Measurements from ENCODE around the gene SLC12A7.
"Not testable (repeated sequence)": the region's sequence is repeated elsewhere in the genome, so short reads cannot be mapped to it uniquely, and the experiment has no call there.

The SLC12A7 gene

DNA sequence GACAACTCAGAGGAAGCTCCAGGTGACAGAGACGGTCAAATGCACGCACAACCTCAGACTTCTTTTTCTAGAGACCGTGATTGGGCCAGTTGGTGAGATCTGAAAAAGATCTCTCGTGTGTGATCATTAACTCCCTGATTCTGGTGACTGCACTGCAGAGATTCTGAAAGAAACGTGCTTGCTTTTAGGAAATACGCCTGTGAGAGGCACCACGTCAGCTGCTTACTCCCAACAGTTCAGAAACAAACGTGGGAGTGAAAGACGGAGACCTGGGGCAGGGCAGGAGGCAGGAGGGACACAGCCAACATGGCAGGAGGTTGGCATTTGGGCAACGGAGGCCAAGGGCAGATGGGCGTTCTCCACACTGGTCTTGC, 15.9 kb downstream of the SLC12A7 start:
- no peak for DNase-seq (ENCODE audit: low read depth in 2 of 2)

DNA sequence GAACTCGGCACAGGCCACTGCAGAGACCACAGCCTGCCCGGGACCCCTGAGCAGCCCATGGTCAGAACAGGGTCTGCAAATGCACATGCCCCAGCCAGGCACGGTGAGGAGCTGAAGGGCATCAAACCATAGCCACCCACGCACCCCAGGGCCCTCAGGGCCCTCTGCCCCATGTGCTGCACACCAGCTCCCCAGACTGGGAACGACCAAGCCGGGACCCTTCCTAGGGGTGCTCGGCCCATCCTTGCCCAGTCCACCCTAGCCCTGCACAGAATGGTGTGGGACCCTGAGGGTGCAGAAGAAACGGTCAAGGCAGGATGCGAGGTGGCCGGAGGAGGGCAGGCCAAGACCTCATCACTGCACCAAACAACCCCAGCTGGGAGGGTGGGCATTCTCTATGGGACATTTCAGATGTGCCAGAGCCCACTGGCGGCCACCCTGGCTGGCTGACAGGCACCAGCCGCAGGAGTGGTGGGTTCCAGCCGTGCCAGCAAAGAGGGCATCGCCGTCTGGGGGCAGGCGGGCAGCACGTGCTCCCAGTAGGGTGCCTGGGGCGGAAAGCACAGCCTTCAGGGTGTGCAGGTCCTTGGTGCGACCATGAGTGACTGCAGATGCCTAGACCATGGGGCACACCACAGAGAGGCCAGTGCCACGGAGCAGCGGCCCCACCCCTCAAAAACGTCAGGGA, 16.4 kb downstream of the SLC12A7 start:
- no peak for DNase-seq (ENCODE audit: low read depth in 2 of 2)

DNA sequence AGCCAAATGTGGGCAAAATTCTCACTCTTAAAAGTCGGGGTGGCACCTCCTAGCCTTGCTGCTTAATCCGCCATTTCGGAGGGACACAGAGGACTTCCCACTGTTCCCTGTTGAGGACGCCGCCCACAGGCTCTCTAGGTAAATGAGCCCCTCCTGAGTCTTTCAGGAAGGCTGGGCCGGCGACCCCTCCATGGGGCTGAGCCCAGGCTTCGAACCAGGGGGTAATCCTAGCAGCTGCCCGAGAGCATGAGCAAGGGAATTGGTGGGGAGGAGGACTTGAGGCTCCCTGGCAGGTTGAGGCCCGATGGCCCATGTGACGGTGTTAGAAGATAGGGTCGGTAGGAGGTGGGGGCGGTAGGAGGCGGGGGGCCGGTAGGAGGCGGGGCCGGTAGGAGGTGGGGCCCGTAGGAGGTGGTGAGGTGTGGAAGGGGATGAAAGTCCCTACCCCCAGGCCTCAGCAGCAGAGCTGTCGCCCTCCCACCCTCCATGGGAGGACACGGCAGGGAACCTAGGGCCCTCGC, 17.1 kb downstream of the SLC12A7 start:
- no peak for DNase-seq (ENCODE audit: low read depth in 2 of 2)

DNA sequence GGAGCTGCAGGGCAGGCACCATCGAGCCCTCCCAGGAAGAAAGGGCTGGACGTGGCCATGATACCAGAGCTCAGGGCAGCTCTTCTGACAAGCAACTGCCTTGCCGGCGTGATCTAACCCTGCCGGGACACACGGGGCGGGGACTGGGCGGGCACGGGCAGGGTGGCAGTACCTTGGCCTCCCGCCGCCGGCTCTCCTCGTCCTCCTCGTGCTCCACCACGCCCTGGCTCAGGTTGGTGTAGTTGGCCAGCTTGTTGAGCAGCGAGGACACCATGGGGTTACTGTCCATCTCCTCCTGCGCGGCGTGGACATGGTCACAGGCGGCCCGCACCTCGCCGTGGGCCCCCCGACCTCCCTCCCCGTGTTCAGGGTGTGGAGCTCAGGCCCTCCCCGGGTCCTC, 18.5 kb downstream of the SLC12A7 start:
- no peak for DNase-seq (ENCODE audit: low read depth in 2 of 2)

DNA sequence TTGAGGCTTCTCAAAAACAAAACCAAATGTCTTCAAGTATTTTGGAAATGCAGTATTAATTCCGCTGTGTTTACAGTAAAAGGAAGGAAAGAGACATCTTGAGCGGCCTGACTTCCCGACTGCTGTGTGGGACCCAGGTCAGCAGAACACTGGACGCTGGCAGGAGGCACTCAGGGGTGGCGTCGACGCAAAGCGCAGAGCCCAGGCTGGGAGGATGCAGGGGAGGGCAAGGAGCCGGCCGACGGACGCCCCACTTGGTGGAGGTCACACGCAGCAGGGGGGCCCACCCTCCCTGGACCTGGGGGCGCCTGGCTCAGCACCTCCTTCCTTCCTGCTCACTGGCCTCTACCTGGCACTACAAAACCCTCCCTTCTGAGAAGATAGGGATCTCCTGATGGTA, 19.7 kb downstream of the SLC12A7 start:
- DNase-seq (ENCODE audit: low read depth in 2 of 2), result no peak

DNA sequence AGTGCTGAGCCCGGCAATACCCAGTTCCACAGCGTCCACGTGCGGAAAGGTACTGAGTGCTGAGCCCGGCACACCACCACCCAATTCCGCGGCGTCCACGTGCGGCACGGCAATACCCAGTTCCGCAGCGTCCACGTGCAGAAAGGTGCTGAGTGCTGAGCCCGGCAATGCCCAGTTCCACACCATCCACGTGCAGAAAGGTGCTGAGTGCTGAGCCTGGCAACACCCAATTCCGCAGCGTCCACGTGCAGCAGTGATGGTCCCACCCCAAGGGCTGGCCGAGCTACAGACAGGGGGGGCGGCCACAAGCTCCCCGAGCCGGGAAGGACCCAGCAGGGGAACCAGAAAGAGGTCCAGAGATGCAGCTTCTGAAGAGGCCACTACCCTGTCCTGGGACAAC, 20.2 kb downstream of the SLC12A7 start:
- no peak for DNase-seq (ENCODE audit: low read depth in 2 of 2)

DNA sequence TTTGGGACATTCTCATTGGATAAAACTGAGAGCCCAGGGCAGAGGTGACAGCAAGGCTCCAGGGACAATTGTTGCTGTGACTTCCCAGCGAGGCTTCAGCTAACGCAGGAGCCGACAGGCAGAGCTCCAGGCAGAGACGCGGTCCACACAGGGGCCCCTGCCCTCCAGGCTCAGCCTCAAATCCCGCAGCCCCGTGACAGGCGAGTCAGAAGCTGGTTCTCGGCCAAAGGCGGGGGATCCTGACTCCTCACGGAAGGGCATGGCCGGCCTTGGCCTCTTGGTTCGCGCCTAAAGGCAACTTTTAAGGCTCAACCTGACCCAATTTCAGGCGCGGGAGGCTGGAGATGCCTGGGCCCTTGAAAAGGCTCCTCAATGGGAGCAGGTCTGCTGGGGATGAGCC, 21.3 kb downstream of the SLC12A7 start:
- DNase-seq (ENCODE audit: low read depth in 2 of 2), result no peak

DNA sequence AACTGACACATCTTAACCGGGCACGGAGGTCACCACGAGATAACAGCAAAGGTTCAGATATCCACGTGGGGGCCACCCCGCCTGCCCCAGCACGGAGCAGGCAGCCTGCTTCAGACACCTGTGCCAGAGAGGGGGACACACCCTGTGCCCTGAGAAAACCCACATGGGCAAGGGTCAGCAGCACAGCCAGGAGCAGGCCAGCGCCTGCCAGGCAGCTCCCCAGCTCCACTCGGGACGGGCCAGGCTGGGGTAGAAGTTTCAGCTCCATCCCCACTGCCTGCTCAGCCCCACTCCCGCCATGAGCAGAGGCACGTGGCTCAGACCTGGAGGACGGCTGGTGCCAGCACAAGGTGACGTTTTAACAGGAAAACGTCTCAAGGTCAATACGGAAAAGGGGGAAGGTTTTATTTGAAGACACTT, 22.2 kb downstream of the SLC12A7 start:
- DNase-seq (ENCODE audit: low read depth in 2 of 2), result no peak

DNA sequence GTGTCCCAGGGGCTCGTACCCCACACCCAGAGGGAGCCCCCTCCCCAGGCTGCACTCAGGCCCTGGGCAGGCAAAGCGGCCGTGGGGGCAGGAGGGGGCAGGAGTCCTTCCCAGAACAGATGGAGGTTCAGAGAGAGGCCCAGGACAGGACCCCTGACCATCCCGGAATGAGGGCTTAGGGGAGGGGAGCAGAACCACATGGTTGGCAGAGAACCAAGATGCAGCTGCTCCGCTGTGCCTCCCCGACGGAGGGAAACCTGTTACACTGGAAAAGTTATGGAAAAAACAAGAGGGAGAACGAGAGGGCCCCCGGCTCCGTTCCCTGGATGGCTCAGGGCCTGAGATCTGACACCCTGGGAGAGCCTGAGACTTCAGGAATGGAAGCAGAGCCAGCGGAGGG, 22.7 kb downstream of the SLC12A7 start:
- DNase-seq (ENCODE audit: low read depth in 2 of 2), result no peak

DNA sequence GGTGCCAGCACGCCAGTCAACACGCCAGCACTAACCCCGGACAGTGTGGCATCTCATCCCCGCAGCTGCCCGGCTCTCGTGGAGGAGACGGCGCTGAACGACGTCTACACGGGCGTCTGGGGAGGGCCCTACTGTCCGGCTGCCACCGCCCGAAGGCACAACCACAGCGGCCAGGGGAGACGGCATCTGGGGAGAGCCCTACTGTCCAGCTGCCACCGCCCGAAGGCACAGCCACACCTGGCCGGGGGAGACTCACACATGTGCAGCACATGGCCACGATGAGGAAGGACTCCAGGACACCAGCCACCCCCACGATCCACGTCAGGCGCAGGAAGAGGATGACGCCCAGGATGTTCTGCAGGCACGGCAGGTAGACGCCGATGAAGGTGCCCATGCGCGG, 23.1 kb downstream of the SLC12A7 start:
- DNase-seq (ENCODE audit: low read depth in 2 of 2), result no peak

DNA sequence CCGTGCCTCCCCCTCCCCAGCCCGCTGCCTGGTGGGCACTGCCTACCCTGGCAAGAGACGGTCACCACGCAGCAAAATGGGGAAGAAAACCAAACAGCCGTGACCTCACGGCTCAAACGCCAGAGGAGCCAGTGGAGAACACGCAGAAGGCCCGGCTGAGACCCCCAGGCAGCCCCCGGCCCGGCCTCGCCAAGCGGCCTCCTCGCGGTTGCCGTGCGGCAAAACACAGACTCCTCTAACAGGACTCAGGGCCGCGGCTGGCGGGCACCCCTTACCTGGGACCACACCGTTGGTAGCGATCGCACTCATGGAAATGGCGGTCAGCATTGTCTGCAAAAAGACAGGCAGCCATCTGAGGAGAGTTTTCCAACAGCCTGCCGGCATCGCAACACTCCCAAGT, 23.8 kb downstream of the SLC12A7 start:
- DNase-seq (ENCODE audit: low read depth in 2 of 2), result no peak

DNA sequence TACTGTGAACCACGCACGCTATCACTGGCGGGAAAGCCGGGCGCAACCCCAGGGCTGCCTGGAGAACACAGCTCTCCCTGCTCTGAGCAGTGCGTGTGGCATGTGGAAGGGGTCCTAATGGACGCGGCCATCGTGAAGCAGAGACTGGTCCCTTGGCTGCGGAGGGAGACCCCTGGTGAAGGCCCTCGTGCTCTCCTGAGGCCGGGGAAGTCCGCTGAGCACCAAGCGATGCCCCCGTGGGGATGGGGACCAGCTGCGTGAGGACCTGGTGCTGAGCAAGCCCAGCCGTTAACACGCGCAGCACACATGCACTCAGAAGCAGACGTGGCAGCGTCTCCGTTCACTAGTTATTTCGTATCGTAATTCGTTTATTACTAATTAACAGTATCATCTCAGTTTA, 24.4 kb downstream of the SLC12A7 start:
- DNase-seq (ENCODE audit: low read depth in 2 of 2), result no peak

DNA sequence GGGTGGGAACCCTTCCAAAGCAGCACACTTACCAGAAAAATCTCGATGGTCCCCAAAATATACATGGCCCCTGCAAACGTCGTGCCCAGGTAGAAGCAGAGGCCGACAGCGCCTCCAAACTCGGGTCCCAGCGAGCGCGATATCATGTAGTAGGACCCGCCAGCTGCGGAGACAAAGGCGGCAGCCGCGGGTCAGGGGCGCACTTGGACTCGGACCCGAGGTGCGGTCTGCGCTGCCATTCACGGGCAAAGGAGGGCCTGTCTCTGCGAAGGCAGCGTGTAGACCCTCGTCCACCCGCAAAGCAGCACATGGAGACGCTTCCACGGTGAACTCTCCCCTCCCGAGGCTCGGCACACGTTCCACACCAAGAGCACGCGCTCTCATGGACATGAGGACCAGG, 25.0 kb downstream of the SLC12A7 start:
- DNase-seq (ENCODE audit: low read depth in 2 of 2), result no peak

DNA sequence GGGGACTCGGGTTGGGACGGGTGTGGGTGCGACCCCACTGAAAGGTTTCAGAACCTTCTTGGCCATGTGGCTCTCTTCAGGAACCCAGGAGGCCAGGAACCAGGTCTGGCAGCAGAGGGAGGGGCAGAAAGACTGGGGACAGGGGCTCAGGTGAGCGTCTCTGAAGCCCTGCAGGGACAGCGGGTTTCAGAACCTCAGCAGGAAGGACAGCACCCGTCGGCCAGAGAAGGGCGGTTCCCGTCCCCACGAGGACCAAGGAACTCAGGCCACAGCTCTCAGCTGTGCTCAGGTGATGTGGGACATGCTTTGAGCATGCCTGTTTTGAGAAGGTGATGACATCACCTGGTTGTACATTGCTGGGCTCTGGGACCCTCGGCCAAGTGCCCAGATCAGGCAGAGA, 25.7 kb downstream of the SLC12A7 start:
- DNase-seq (ENCODE audit: low read depth in 2 of 2), result no peak

DNA sequence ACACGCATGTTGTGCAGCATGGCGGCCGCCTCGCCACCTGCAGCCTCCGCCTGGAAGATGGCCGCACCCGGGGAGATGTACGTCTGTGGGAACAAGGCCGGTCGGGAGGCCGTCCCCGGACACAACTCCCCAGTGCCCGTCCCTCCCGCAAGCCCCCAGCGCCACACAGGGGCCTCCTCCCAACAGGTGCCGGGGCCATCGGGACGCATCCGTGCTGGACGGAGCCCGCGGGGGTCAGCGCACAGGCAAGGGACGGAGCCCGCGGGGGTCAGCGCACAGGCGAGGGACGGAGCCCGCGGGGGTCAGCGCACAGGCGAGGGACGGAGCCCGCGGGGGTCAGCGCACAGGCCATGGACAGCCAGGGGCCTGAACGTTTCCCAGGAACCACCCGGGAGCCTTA, 26.5 kb downstream of the SLC12A7 start:
- DNase-seq (ENCODE audit: low read depth in 2 of 2), result no peak

DNA sequence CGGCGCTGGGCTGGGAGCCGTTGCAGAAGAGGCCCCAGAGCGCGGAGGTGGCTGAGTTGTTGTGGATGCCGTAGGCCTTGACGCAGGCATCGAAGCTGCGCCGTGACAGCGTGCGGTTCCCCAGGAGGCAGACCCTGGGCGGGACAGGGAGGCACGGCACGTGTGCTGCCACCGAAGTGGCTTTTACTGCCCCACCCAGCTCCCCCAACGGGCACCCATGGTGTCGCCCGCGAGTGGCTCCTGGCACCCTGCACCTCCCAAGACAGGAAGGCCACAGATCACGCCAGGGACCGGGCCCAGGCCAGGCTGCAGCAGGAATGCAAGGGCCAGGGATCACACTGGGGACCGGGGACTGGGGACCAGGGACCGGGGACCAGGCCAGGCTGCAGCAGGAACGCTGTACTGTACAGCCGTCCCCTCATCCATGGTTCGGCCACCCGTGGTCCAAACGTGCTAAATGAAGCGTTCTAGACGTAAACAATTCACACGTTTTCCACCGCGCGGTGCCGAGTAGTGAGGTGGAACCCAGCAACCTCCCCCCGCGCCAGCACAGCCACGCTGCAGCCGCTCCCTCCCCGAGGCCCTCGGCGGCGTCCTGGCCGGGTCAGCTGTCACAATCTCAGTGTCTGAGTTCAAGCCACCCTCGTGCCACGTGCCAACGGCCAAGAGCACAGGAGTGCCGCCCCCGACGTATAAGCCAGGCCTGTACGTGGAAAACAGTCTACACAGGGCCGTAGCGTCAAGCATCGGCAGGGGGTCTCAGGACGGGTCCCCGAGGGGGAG, 27.8 kb downstream of the SLC12A7 start:
- no peak for DNase-seq (ENCODE audit: low read depth in 2 of 2)

DNA sequence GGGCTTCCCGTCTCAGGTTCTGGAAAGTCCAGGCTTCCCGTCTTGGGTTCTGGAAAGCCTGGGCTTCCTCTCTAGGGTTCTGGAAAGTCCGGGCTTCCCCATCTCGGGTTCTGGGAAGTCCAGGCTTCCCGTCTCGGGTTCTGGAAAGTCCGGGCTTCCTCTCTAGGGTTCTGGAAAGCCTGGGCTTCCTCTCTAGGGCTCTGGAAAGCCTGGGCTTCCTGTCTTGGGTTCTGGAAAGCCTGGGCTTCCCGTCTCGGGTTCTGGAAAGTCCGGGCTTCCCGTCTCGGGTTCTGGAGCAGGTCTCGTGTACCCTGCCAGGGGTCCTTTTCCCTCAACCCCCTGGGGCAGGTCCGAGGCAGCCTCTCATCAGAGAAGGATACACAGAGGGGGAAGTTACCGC, 28.8 kb downstream of the SLC12A7 start:
- not testable (repeated sequence) for DNase-seq (ENCODE audit: low read depth in 2 of 2)

DNA sequence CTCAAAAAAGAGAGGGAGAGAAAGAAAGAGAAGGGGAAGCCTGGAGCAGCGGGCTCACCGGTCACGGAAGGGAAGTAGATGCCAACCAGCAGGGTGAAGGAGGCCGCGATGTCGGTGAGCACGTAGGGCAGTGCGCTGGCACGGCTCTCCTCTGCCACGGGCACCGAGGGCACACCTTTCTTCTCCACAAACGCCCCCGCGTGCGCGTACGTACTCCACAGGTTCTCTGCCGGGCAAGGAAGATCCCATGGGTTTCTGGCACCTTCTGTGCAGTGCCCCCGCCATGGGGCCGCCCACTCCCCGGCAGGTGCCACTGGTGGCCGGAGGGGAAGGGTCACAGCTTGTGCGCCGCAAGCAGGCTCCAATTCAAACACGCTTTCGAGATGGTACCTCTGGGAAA, 30.3 kb downstream of the SLC12A7 start:
- no peak for DNase-seq (ENCODE audit: low read depth in 2 of 2)

DNA sequence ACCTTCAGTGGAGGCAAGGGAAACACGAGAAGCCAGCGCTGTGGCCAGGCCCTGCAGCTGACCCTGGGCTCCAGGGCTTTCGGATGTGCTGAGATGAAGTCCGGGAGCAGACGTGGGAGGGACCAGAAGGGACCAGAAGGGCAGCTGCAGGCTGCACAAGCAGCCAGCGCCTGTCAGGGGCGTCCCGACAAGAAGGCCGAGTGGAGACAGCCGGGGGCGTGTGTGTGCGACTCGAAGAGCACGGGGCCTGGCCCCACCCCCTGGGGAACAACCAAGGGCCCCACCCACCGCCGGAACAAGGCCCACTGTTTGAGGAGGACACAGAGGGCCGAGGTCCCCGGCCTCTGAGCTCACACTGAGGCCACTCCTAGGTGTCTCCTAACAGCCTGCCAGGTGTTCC, 31.4 kb downstream of the SLC12A7 start:
- no peak for DNase-seq (ENCODE audit: low read depth in 2 of 2)

DNA sequence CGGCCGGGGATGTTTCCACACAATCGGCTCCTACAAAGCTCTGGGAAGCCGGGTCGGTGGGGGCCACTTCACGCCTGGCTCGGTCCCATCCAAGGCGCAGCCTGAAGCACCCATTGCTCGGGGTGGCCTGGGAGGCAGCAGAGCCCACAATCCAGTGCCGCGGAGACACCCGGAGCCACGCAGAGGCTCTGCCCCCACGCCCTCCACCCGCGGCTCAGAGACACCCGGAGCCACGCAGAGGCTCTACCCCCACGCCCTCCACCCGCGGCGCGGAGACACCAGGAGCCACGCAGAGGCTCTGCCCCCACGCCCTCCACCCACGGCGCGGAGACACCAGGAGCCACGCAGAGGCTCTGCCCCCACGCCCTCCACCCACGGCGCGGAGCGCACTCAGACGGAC, 31.9 kb downstream of the SLC12A7 start:
- DNase-seq (ENCODE audit: low read depth in 2 of 2), result no peak

DNA sequence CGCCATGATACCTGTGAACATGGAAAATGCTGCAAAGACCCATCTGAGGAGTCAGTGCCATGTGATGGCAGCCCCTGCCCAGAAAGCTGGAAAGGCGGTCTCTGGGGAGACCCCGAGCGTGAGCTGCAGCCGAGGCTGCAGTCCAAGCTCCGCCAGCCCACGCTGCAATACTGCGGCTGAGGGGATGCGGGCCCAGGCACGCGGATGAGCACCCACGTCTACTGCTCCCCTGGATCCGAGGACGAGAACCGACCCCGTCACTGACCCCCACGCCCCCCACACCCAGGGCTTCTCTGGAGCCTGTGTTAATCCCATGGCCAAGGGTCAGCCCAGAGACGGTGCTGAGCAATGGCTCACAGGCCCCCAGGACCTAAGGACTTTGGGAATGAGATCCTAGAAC, 32.4 kb downstream of the SLC12A7 start:
- DNase-seq (ENCODE audit: low read depth in 2 of 2), result no peak

DNA sequence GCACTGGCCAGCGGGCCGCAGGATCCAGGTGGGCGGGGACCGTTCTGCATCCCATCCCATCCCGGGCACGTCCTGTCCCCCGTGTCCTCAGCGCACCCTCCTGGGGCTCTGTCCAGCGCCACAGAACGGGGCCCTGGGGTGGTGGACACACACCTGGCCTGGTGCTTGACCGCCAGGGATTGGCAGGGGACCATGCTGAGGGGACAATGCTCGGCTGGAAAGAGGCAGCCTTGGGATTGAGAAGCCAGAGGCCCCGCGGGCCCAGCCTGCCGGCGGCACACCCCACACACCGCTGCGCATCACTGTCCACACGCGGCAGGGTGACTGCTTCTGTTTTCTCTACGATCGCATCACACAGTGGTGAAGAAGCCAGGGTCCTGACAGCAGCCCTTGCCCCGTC, 33.0 kb downstream of the SLC12A7 start:
- no peak for DNase-seq (ENCODE audit: low read depth in 2 of 2)

DNA sequence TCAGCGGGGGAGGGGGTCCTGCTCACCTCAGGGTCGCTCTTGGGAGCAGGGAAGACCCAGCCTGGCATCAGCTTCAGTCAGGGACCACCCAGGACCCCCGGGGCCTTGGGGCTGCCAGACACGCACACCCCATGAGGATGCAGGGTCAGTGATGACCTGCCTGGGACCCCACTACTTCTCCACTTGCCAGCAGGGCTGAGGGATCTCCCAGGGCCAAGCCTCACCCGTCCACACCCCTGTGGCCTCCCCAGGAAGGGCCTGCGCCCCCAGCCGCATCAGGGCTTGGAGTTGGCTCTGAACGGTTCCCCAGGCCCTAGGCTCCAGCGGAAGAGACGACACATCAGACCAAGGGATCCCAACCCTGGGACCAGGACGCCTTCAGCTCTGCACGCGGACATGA, 33.7 kb downstream of the SLC12A7 start:
- no peak for DNase-seq (ENCODE audit: low read depth in 2 of 2)
